ENCODE results near the gene THUMPD2.

THUMPD2 gene

GRCh38 chr2:39737661-39738060 is 41.4 kb downstream of the THUMPD2 start:
- no peak overlapping the region for H3K4me3 ChIP-seq (replicated peaks; ENCODE audit: low read depth, low read length)
- TF ChIP-seq CTCF (IDR thresholded peaks at IDR 0.05; ENCODE audit: low read depth, low read length, missing control alignments): no peak
- DNase-seq (ENCODE audit: extremely low read depth, low read depth): no peak

GRCh38 chr2:39736640-39737039 is 42.4 kb downstream of the THUMPD2 start:
- DNase-seq (ENCODE audit: extremely low read depth, low read depth): no peak
- no peak overlapping the region for H3K4me3 ChIP-seq (replicated peaks; ENCODE audit: low read depth, low read length)
- TF ChIP-seq CTCF (IDR thresholded peaks at IDR 0.05; ENCODE audit: low read depth, low read length, missing control alignments): no peak

- TF ChIP-seq CTCF (IDR thresholded peaks at IDR 0.05; ENCODE audit: low read depth, low read length, missing control alignments): no peak
- no peak for DNase-seq (ENCODE audit: extremely low read depth, low read depth)
- H3K4me3 ChIP-seq (replicated peaks; ENCODE audit: low read depth, low read length): no peak overlapping the region
These were observed 43.4 kb downstream of the THUMPD2 start for GRCh38 chr2:39735648-39736047.

GRCh38 chr2:39734445-39734844 is 44.6 kb downstream of the THUMPD2 start:
- DNase-seq (ENCODE audit: extremely low read depth, low read depth): no peak

GRCh38 chr2:39733070-39733674 is 45.9 kb downstream of the THUMPD2 start:
- no peak for TF ChIP-seq CTCF (IDR thresholded peaks at IDR 0.05; ENCODE audit: low read depth, low read length, missing control alignments)
- no peak overlapping the region for H3K4me3 ChIP-seq (replicated peaks; ENCODE audit: low read depth, low read length)
- no peak for DNase-seq (ENCODE audit: extremely low read depth, low read depth)

More at GRCh38 chr2:39734445-39734844, 44.6 kb downstream of the THUMPD2 start:
- TF ChIP-seq CTCF (IDR thresholded peaks at IDR 0.05; ENCODE audit: low read depth, low read length, missing control alignments): no peak
- no peak overlapping the region for H3K4me3 ChIP-seq (replicated peaks; ENCODE audit: low read depth, low read length)

- DNase-seq (ENCODE audit: extremely low read depth, low read depth): no peak
- H3K4me3 ChIP-seq (replicated peaks; ENCODE audit: low read depth, low read length): no peak overlapping the region
- no peak for TF ChIP-seq CTCF (IDR thresholded peaks at IDR 0.05; ENCODE audit: low read depth, low read length, missing control alignments)
These were observed 46.6 kb downstream of the THUMPD2 start for GRCh38 chr2:39732482-39732881.

- no peak overlapping the region for H3K4me3 ChIP-seq (replicated peaks; ENCODE audit: low read depth, low read length)
- no peak for DNase-seq (ENCODE audit: extremely low read depth, low read depth)
- TF ChIP-seq CTCF (IDR thresholded peaks at IDR 0.05; ENCODE audit: low read depth, low read length, missing control alignments): no peak
These were observed 47.5 kb downstream of the THUMPD2 start for GRCh38 chr2:39731546-39731945.

All from HFF-Myc (cell line).